ENCODE results near the gene FUT8.
A peak's percentile ranks its signal among the peaks of the same experiment; 100 is the strongest.

FUT8 gene

DNA sequence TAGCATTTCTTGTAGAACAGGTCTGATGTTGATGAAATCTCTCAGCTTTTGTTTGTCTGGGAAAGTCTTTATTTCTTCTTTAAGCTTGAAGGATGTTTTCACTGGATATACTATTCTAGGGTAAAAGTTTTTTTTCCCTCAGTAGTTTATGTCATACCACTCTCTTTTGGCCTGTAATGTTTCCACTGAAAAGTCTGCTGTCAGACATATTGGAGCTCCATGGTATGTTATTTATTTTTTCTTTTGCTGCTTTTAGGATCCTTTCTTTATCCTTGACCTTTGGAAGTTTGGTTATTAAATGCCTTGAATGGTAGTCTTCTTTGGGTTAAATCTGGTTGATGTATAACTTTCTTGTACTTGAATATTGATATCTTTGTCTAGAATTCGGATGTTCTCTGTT, 306.1 kb downstream of the FUT8 start:
- DNase-seq: no peak

DNA sequence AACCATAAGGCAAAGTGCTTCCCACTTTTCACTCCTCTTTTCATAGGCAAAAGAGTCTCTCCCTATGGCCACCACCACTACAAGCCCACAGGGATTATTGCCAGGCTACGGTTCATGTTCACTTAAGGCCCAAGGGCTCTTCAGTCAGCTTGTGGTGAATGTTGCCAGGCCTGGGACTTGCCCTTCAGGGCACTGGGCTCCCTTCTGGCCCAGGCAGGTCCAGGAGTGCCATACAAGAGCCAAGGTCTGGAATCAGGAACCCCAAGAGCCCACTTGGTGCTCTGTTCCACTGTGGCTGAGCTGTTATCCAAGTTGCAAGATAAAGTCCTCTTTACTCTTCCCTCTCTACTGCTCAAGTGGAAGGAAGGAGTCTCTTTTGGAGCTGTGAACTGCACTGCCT, 307.6 kb downstream of the FUT8 start:
- DNase-seq: no peak

DNA sequence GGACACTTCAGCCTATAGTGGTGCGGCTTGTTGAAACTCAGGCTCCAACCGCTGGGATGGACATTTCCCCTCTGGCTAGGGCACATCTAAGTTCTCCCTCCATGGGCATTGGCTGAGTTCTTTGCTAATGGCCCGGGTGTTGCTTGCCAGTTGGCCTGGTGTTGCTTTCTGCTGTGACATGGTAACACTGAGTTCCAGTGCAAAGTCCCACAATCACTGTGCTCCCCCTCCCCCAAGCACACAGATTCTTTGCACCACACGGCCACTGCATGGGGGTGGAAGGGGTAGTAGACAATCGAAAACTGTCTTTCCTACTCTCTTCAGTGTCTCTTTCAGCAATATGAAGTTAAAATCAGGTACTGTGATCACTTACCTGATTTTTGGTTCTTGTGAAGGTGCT, 308.2 kb downstream of the FUT8 start:
- no peak for DNase-seq

DNA sequence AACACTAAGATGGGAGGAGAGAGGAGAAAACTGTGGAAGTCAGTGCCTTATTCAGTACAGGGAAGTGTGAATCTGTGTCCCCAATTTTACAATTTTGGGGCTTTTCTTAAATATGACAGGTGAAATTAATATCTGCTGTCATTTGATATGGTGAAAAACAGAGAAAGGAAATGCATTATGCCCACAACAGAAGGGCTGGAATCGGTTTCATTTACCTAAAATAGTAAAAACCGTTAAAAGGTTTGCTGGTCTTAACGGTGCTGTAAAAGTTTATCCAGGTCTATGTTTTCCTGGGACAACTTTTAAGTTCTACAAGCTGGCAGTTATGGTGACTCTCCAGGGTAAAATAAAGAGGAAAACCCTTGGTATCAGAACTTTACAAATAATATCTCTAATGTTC, 310.8 kb downstream of the FUT8 start:
- DNase-seq: peak; percentile 14

DNA sequence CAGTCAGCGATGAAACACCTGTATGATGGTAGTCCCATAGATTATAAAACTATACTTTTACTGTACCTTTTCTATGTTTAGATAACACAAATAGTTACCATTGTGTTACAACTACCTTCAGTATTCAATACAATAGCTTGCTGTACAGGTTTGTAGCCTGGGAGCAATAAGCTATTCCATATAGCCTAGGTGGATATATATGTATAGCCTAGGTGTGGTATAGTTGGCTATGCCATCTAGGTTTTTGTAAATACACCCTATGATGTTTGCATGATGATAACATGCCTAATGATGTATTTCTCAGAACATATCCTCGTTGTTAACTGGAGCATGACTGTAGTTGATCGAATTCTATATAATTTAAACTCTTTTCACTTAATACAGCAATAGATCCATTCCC, 316.1 kb downstream of the FUT8 start:
- no peak for DNase-seq

DNA sequence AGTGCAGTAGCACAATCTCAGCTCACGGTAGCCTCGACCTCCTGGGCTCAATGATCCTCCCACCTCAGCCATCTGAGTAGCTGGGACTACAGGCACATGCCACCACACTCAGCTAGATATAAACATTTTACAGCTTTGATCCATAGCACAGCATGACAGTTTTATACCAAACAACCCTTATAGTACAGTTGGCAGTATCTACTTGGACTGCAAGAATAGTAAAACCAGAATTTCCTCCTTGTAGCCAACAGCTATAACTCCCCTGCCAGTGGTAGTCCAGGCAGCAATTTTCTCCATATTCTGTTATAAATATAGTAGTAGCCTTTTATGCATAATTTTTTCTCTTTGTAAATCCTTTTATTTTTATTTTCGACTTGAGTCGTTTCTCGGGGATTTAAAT, 317.0 kb downstream of the FUT8 start:
- DNase-seq: no peak

DNA sequence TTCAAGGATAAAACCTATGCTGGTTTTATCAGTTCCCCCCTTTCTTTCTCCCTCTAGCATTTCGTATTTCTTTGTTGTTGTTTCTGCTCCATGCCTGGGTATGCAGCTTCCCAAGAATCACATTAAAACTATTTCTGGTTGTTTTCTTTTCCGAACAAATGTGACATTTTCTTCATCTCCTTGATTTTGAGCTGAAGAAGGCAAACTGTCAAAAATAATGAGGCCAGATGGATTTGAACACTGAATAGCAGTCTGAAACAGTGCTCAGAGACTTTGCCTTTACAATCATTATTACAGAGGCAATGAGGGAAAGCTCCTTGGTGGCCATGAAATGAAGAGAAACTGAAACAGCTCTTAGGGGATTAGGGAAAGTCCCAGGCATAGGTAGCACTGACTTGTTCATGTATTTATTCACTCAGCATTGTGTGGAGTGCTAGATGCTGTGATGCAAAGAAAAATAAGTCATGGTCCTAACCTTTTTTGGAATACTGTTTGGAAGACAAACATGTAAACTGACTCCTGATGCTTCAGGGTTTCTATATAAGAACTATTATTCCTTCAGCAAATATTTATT, 319.5 kb downstream of the FUT8 start:
- DNase-seq: peak; percentile 65

DNA sequence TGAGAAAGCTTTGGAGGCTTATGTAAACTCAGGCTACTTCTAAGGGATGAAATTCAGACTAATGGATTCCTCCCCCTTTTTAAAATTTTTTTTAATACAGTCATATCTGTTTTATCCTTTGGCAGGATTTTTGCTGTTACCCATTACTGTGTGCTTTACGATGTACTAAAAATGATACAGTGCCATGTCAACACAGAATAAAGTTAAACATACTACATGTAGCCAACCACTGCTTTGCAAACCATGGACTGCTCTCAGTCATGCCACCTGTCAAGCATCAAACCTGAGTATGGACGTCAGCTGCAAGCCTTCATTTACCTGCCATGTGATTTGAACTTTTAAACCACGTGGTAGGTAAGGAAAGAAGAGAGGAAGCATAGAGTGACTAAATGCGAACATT, 325.8 kb downstream of the FUT8 start:
- DNase-seq: no peak

DNA sequence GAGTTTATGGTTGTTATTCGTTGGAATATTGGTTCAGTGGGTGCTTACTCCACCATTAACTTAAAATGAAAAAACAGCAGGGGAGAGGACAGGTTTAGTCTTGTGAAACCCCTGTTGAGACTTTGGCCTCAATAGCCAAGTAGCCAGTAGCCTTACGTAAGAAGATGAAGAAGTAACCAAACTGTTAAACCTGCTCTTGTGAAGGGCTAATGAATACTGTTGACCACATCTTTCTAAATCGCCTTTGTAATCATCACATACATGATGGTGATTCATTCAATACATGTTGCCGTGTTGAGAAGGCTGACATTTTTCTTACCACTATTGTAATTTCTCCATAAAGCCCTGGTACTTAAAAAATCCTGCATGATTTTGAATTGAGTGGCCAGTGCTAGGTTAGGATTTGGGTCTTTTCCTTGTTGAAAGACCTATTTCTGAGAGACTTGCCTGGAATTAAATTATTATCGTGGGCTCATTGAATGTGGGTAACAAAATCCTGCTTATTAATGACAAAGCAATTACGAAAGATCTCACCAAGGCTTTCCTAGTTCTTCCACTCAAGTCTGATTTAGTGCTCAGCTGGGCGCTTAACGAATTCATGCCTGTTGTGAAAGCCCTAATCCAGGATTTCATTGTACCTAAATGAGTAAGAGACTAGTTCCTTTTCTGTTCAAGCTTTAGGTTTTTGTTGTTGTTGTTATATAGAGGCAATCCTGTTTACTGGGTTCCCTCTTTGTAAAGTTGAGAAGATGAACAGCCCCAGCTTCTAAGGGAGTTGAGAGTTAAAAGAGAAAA, 333.1 kb downstream of the FUT8 start:
- no peak for DNase-seq

DNA sequence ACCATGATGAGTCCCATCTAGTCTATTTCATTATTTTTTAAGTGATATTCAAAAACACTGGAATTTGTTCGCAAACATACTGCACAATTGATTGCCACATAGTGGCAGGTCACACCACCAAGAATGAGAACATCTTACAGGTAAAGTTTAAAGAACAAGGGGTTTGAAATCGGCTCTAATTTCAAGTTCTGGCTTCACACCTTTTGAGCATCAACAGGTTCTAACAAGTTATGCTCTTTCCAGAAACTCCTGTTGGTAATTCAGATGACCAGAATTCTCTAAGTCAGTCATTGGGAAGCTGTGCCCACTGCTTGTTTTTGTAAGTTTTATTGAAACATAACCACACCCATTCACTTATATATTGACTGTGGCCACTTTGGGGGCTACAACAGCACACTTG, 336.3 kb downstream of the FUT8 start:
- no peak for DNase-seq

DNA sequence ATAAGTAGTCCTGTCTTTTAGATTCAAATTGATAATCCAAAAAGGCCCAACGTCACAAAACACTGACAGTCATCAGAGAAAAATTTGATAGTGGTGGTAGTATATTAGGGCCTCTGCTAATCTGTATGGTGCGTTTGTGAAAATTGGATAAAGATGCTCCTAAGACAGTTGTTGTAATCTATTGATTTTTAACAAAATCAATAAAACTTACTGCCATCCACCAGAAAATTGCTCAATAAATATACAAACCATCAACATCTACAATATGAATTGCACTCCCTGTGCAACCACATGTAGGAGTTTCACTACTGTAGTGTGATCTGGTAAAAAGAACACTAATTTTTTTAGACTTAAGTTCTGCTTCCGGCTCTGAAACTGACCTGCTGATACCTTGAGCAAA, 336.8 kb downstream of the FUT8 start:
- no peak for DNase-seq

DNA sequence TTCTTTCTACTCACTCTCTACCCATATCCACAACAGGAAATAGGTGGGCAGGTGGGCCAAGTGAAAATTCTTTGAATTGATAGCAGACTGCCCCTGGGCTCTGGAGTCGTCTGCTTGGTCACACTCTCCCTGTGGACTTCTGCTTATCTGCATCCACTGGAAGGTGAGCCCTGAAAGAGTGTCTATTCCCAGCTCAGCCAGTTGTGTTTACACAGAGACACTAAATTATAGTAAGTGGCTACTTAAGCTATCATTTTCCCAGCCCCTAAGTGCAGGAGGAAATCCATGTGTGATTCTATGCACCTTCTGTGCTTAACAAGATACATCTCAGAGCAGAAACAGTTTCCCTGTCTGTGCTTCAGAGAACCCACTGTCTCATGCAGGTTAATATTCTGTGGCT, 338.4 kb downstream of the FUT8 start:
- no peak for DNase-seq

DNA sequence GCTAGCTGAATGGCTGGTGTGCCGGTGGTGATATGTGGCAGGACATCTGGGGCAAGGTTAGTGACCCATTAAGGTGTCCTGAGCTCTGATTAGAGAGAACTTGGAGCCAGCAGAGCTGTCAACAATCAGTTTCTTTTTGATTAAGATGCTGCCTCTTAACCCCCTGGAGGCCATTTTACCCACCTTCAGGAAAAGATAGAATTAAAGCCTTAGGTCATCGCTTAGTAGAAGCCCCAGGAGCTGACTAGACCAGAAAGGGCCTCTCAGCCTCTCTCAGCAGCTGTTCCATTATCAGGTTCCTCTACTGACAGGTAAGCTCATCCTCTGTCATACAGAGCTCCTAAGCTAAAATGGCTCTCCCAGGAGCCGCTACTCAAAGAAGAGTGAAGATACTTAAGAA, 339.0 kb downstream of the FUT8 start:
- no peak for DNase-seq

DNA sequence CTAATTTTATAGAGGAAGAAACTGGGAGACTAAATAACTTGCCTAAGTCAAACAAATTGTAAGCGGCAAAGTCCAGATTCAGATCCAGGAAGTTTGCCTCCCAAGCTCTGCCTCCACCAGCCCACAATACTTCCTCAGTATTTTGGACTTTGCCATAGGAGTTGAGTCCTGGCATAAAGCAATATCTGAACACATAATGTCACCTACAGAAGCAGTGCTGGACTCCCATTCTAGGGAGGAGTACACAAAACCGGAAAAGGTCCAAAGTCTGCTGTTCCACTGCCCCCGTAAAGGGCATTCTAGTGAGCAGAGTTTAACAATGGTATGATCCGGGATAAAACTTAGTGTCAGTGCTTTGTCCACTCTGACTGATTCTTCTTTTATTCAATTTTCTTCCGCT, 340.5 kb downstream of the FUT8 start:
- DNase-seq: no peak

DNA sequence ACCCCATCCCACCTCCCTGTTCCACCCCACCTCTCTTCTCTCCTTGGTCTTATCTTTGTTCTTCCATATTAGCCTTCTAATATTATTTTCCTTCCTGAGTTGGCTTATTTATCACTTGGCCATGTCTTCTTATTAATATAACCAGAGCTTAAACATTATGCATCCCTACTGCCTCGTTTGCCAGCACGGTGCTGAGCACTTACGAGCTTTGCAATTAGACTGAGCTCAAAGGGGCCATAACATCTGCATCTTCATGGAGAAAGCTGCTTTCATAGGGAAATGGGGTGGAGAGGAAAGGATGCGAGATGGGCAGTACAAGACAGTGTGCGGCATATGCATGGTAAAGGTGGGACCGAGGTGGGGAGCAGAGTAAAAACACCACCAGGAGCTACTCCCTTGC, 342.8 kb downstream of the FUT8 start:
- DNase-seq: no peak

DNA sequence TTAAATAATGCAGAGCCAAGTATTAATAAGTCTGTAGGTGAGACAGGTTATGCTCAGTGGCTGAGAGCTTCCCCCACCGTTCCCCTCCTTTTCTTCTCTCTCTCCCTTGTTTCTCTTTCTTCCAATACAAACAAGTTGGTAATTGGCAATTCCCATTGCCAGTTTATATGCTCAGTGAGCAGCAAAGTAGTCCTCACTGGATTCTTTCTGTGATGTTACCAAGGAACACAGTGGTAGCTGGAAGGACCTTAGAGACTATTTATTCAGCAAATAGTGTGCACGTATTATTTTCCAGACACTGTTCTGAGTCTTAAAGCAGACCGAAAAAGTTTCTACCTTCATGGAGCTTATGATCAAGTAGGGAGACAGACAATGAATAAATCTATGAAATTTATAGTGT, 344.4 kb downstream of the FUT8 start:
- no peak for DNase-seq

DNA sequence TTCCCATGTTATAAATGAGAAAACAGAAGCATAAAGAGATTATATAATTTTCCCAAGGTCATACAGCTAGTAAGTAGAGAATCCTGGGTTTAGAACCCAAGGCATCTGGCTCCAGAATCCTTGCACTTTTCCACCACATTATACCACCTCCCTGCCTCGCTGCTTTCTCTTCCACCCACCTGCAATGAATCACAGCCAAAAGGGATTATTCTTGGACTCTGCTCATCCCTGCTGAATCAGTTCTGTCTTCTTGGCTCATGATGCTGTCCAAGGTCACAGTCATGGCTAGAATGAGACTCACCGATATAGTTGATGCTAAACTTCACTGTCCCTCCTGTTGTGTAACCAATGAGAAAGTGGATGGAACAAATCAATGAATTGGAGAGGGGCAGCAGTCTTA, 356.6 kb downstream of the FUT8 start:
- no peak for DNase-seq

DNA sequence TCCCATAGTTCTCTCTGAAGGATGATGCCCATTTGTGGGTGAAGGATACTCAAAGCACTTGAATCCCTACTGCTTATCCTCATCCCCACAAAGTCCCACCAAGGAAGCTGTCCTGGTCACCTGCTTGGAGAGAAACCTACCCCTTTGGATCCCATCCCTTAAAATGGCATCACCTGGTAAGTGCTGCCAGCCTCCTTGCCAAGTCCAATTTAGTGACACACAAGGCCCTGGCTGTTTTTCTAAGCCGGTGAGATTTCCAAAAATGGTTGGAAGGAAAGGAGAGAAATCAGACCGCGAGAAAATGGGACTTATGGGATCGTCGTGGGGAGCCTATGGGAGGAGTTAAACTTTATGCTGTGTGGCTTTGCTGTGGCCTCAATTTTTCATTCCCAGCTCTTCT, 358.2 kb downstream of the FUT8 start:
- no peak for DNase-seq

DNA sequence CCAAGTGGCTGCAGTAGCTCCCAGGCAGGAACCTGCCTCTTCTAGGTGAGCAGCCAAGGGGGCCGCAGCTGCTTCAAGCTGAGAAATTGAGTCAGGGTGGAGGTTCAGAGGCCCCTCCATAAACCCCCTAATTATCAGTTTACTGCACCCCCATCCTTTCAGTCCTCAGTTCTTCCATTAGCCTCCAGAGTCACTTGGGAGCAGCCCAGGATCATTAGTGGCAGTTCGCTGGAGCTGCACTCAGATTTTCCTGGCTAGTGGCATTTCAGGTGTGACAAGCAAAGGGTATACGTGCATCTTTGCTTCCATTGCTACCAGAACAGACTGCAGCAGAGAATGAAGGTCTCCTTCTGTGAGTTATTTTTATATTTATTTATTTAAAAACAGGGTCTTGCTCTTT, 358.7 kb downstream of the FUT8 start:
- no peak for DNase-seq

DNA sequence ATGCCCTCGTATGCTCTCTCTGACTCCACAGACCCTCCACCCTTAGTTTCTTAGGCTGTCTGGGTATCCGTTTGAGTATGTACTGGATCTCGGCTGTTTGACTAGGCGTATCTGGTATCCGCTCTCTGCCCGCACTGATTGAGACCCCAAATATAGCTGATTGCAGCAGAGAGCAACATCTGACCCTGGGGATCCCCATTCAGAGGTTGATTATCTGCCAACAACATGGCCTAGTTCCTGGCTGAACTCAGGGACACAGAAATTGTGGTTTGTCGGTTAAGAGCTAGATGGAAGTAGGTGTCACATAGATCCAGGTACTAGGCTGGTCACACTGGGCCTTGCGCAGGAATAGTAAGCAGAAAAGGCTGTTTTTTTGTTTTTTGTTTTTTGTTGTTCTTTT, 359.9 kb downstream of the FUT8 start:
- no peak for DNase-seq

DNA sequence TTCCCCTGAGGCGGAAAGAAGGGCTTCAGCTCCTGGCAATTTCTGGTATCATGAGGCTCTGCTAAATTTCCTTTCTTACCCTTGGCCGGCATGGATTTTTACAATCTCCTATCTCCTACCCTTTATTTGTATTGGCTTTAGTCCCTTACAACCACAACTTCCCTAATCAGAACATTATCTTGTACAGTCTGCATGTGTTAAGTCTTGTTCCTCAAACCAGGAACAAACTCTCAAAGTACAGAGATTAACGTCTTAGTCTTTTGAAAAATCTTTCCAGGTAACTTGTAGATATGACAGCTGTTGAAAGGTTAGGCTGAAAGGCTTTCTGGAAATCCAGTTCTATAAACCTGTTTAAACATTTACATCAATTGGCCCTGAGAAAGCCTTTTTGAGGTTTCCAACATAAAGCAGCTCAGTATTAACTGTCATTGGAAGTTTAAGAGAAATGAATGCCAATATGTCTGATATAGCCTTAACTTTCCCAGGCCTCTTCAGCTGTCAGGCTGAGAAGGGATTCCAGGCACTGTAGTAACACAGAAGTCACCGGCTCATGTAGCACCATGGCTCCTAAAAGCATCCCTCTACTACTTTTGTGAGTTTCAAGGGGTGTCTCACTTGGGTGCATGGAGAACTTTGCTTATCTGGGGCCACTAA, 360.5 kb downstream of the FUT8 start:
- DNase-seq: no peak

DNA sequence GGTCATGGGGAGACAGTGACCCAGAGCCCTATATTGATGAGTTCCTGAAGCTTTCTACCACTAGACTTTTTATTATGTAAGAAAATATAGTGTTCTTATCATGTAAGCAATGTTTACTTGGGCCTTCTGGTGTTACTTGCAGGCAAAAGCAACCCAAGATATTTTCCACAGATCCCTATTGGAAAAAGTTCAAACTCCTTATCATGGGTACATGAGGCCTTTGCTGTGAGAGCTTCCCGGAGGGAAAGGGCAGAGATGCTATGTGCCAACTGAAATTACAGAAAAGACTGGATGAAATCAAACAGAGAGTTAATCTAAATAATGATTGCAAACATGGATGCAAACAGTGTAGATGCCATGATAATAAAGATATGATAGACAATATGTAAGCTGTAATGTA, 361.5 kb downstream of the FUT8 start:
- no peak for DNase-seq

DNA sequence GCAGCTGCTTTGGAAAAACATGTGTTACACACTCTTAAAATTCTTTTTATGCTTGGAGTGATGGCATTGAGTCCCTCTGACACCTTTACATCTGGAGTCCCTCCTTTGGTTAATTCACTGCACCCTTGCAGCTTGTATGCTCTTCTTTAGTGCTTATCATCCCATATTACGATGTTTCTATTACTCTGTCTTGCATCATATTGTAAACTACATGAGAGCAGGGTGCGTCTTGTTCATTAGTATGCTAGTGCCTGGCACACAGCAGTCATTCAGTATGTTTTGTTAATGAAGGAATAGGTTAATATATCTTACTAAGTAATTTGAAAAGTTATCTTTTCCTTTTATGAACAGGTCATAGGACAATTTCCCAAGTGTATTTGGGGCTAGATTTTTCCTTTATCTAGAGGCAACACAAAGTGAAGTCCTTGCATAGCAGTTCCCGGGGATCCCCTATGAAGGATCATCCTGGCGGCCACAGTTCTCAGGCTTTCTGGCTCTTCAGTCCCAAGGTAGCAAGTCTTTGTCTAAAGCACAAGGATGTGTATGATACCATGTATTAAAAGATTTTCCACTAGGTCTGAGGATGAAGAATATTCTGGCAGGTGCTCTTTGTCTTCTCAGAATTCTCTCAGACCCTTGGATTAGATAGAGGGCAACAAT, 363.8 kb downstream of the FUT8 start:
- no peak for DNase-seq

DNA sequence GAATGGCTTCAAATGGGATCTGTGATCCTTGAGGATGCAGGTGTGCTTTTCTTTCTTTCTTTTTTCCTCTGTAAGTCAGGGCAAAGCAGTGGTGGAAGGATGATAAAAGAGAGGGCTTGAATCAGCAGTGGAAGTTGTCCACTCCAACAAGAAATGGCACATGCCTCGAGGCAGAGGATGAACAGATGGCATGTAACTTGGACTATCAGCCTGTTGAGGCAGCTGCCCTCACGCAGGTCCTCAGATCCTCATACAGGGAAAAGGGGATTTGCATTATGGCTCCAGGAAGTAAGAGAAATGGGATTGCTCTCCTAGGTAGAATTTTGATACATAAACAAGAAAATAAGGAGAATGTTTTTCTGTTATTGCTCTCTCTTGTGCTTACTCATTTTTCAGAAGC, 368.0 kb downstream of the FUT8 start:
- no peak for DNase-seq
